EH (cell line): ENCODE measurements around the gene DBNDD1.
A peak's percentile ranks its signal among the peaks of the same experiment; 100 is the strongest.

Experiments used
- DNase-seq: peaks from one replicate; pipeline ENCODE4 v3.0.0-alpha.2; 2015; ENCODE audit warnings: low read depth

DBNDD1 gene

GRCh38 chr16:90035902-90036301, 16.6 kb upstream of the DBNDD1 start:
- DNase-seq, result no peak

GRCh38 chr16:90034504-90034903, 15.2 kb upstream of the DBNDD1 start:
- DNase-seq, result no peak

DNA sequence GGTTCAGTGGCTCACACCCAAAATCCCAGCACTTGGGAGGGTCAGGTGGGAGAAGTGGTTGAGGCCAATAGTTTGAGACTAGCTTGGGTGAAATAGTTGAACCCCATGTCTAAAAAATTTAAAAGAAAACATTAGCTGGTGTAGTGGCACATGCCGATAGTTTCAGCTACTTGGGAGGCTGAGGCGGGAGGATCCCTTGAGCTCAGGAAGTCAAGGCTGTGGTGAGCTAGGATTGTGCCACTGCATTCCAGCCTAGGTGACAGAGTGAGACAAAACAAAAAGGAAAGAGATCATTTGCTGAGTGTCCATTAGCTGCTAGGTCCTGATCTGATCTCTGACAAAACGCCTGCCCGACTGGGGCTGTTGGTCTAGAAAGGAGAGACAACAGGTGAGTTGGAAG, 14.1 kb upstream of the DBNDD1 start:
- peak; percentile 52 for DNase-seq

GRCh38 chr16:90032674-90033331, 13.5 kb upstream of the DBNDD1 start:
- peak; percentile 62 for DNase-seq

DNA sequence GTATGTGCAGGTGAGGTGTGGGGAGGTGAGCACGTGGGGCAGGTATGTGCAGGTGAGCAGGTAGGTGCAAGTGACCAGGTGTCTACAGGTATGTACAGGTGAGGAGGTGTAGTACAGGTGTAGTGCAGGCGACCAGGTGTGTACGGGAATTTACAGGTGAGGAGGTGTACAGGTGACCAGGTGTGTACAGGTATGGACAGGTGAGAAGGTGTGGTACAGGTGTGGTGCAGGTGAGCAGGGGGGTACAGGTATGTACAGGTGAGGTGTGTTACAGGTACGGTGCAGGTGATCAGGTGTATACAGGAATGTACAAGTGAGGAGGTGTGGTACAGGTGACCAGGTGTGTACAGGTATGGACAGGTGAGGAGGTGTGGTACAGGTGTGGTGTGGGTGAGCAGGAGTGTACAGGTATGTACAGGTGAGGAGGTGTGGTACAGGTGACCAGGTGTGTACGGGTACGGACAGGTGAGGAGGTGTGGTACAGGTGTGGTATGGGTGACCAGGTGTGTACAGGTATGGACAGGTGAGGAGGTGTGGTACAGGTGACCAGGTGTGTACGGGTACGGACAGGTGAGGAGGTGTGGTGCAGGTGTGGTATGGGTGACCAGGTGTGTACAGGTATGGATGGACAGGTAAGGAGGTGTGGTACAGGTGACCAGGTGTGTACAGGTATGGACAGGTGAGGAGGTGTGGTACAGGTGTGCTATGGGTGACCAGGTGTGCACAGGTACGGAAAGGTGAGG, 12.8 kb upstream of the DBNDD1 start:
- DNase-seq, result peak; percentile 57

DNA sequence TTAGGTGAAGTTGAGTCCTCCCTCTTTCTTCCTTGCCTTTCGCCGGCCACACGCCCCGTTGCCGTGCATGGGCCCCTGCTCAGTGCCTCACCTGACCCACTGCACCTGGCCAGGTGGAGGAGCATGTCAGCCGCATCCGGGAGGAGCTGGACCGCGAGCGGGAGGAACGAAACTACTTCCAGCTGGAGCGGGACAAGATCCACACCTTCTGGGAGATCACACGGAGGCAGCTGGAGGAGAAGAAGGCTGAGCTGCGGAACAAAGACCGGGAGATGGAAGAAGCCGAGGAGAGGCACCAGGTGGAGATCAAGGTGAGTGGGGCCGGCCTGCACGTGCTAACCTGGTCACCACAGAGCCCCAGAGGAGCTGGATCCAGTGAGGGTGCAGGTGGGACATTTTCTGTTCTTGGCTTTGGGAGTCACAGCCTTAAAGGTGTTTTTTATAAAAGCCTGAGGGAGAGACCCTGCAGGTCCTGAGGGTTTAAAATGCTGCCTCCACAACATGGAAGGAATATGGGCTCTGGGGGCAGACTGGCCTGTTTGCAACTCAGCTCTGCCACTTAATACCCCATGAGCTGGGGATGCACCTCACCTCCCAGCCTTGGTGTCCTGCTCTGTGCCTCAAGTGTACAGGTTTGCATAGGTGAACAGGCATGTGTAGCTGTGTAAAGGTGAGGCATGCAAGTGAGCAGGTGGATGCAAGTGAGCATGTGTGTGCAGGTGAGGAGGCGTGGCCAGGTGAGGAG, 12.1 kb upstream of the DBNDD1 start:
- peak; percentile 34 for DNase-seq

DNA sequence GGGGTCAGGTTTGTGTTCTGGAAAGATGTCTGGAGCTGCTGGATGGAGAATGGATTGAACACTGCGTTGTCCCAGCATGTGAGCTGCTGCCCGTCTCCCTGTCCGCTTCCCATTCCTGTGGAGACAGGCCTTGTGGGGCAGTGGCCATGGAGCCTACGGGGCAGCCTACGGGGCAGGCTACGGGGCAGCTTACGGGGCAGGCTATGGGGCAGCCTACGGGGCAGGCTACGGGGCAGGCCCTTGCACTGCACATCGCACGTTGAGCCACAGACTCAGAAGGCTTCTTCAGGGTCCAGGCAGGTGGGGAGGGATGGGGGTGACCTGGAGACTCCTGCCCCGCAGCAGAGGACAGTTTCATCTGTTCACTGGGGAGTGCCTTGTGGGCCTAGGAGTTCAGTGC, 9.7 kb upstream of the DBNDD1 start:
- DNase-seq, result no peak

DNA sequence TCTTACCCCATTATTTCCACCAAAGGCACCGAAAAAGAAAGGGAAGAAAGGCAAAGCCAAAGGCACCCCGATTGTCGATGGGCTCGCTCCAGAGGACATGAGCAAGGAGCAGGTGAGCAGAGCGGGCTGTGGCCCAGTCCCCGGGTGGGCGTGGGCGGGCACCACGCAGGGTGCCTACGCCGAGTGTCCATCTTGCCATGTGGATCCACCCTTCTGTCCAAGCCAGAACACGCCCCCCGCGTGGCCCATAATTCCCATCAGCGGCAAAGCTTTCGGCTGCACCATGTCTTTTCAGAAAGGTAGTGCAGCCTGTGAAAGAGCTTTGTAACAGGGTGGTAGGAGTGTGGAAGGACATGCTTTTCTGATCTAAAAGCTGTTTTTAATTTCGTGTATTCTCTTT, 8.4 kb upstream of the DBNDD1 start:
- DNase-seq, result no peak

DNA sequence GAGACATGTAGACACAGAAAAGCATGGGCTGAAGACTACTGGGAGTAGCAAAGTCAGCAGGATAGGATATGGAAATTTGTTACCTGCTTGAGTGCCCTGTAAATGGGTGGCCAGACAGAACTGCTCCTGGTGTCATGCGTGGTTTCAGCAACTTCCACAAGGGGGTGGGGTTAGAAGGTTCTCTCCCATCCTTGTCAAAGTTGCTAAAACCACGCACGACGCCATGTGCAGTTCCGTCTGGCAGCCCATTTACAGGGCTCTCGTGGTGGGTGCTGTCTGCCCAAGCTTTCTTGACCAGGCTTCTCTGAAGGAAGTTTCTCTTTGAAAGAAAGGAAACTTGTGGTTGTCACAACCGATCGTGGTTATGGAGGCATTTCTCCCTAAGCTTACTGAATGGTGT, 6.9 kb upstream of the DBNDD1 start:
- no peak for DNase-seq

- DNase-seq, result no peak
Observed at GRCh38 chr16:90023078-90023447, 3.8 kb upstream of the DBNDD1 start.

GRCh38 chr16:90022209-90023077, 3.2 kb upstream of the DBNDD1 start:
- DNase-seq, result peak; percentile 89

GRCh38 chr16:90020838-90021382, 1.7 kb upstream of the DBNDD1 start:
- DNase-seq, result peak; percentile 76

GRCh38 chr16:90020260-90020837, 1.1 kb upstream of the DBNDD1 start:
- DNase-seq, result peak; percentile 15

DNA sequence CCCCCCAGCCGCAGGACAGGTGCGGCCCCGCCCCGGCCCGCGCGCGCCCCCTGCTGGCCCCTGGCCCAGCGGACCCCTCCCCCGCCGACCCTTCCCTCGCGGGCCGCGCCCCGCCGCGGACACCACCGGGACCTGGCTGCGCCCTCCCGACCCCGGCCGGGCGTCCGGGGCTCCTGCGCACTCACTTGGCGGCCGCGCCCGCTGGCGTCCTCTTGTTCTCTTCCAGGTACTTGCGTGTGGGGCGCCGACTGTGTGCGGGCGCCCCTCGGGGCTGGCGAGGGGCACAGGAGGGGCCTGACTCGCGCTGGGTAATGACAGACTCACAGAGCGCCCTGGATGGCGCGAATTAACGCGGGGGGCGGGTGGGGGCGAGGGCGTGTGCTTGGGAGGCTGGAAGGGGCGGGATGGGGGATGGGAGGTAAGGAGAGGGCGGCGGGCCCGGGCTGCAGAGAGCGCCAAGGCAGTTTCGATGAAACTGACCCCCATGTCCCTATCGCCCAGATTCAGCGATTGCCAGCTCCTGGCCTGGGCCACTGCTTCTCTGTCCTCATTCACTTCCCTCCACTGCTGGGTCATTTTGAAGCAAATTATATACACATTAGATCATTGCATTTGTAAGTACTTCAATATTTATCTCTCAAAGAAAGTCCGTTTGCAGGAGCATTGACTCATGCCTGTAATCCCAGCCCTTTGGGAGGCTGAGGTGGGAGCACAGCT, 445 bp upstream of the DBNDD1 start:
- DNase-seq, result peak; percentile 77

- no peak for DNase-seq
Observed at GRCh38 chr16:90018297-90018651, 982 bp downstream of the DBNDD1 start.

DNA sequence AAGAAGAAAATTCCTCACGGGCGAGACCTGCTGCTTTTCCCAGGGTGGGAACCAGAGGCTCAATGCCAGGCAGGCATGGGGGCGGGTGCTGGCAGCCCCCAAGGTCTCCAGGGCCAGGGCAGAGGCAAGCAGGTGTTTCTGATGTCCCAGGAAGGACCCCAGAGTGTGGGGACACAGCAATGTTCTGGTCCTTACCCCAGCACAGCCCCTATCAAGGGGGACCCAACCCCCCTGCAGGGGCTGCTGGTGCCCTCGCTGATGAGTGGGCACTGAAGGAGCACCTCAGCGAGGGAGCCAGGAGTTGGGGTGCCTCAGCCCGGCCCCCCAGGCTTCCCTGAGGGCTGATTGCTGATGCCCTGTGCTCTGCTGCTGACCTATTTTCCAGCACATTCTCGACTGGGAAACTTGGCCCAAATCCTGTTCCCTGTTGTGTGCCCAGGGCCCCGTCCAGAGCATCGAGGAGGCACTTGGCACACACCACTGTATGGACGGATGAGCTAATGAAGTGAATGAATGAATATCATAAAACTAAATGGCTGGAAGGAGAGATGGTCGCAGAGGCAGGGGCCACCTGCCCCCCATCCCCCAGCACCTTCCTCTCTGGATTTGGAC, 2.8 kb downstream of the DBNDD1 start:
- DNase-seq, result no peak

- DNase-seq, result no peak
Observed at GRCh38 chr16:90015586-90016338, 3.5 kb downstream of the DBNDD1 start.

DNA sequence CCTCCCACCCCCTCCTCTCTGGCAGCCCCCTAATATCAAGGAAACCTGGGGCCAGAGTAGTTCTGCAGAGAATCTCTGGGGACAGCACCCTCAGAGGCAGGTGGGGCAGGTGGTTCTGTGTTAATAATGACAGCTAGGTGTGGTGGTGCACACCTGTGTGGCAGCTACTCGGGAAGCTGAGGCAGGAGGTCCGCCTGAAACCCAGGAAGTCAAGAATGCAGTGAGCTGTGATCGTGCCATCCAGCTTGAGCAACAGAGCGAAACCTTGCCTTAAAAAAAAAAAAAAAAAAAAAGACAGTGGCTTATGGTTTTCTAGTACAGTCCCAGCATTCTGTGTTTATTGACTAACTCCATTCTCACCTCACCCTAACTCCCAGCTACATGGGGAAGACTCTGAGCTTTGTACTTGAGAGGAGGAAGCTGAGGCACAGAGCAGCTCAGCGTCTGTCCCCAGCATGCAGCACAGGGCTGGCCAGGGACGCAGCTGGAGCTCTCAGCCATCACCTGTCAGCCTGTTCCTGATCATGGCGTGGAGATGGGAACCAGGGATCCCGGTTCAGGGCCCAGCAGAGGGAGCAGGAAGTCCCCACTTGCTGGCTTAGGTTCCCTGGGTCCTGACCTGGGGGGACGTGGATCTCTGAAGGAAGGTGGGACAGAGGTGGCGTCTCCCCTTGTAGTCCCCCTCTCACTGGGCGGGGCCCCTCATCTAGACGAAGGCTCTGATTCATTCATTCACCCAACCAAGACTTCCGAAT, 6.1 kb downstream of the DBNDD1 start:
- DNase-seq, result no peak

- no peak for DNase-seq
Observed at GRCh38 chr16:90011908-90012501, 7.3 kb downstream of the DBNDD1 start.
